Measurements from ENCODE around the gene SEM1. TPM values are rescaled to one million over a fixed set of nuclear protein-coding genes. Genes with fewer than 3 reads are reported as not detected.

Gene SEM1
- total RNA-seq, 2 experiments from 2014 or later = 17.4 to 18.2 TPM

- H3K27me3 ChIP-seq (ENCODE audit: control insufficient read depth in 1 of 2, insufficient read depth in 2 of 2, low read length in 2 of 2) = no peaks in the 10 kb centered on the region
- CTCF ChIA-PET = no interaction called here
- H3K27ac ChIP-seq (ENCODE audit: low read depth in 1 of 2, low read length in 2 of 2) = no peak overlapping the region
- H3K36me3 Mint-ChIP-seq (ENCODE audit: low read depth) = peaks cover 54% of the 10 kb centered on the region
- H3K9me3 ChIP-seq (ENCODE audit: control insufficient read depth in 1 of 2, insufficient read depth in 1 of 2, low read length in 2 of 2) = no peaks in the 10 kb centered on the region
- H3K27me3 Mint-ChIP-seq = no peaks in the 10 kb centered on the region
- ATAC-seq (ENCODE audit: poor library complexity) (no peak), DNase-seq (no peak)
- H3K4me1 ChIP-seq (ENCODE audit: insufficient read depth, low read length) = no peaks in the 10 kb centered on the region
- peaks cover 15% of the 10 kb centered on the region for H3K36me3 ChIP-seq (ENCODE audit: insufficient read depth, low read length)
- H3K27ac Mint-ChIP-seq = no peak overlapping the region
- no peaks in the 10 kb centered on the region for H3K9me3 Mint-ChIP-seq
- no peaks in the 10 kb centered on the region for H3K4me1 Mint-ChIP-seq (ENCODE audit: low read depth)
- no peak for TF ChIP-seq CTCF (IDR thresholded peaks at IDR 0.05)
- H3K4me3 ChIP-seq (ENCODE audit: low read length) = no peak overlapping the region
- H3K4me3 Mint-ChIP-seq = no peak overlapping the region
- POLR2A ChIA-PET = no interaction called here
- intact Hi-C loops (cut with DNase I, micrococcal nuclease) = no loop called here
Observed at GRCh38 chr7:96670338-96671289, 39.0 kb downstream of the SEM1 start.

- H3K9me3 Mint-ChIP-seq = no peaks in the 10 kb centered on the region
- ChIA-PET POLR2A (no interaction called here), CTCF (no interaction called here)
- DNase-seq (no peak), ATAC-seq (ENCODE audit: poor library complexity) (no peak)
- no peaks in the 10 kb centered on the region for H3K4me1 ChIP-seq (ENCODE audit: insufficient read depth, low read length)
- H3K36me3 Mint-ChIP-seq (ENCODE audit: low read depth) = peaks cover 57% of the 10 kb centered on the region
- TF ChIP-seq CTCF (IDR thresholded peaks at IDR 0.05) = no peak
- H3K9me3 ChIP-seq (ENCODE audit: control insufficient read depth in 1 of 2, insufficient read depth in 1 of 2, low read length in 2 of 2) = no peaks in the 10 kb centered on the region
- no peaks in the 10 kb centered on the region for H3K27me3 ChIP-seq (ENCODE audit: control insufficient read depth in 1 of 2, insufficient read depth in 2 of 2, low read length in 2 of 2)
- peaks cover 4% of the 10 kb centered on the region for H3K4me1 Mint-ChIP-seq (ENCODE audit: low read depth)
- intact Hi-C loops (cut with DNase I, micrococcal nuclease) = no loop called here
- no peak overlapping the region for H3K27ac ChIP-seq (ENCODE audit: low read depth in 1 of 2, low read length in 2 of 2)
- H3K4me3 ChIP-seq (ENCODE audit: low read length) = no peak overlapping the region
- no peak overlapping the region for H3K4me3 Mint-ChIP-seq
- H3K27me3 Mint-ChIP-seq = no peaks in the 10 kb centered on the region
- peaks cover 15% of the 10 kb centered on the region for H3K36me3 ChIP-seq (ENCODE audit: insufficient read depth, low read length)
- no peak overlapping the region for H3K27ac Mint-ChIP-seq
Observed at GRCh38 chr7:96669812-96670211, 39.8 kb downstream of the SEM1 start.

- H3K36me3 ChIP-seq (ENCODE audit: insufficient read depth, low read length) = peaks cover 7% of the 10 kb centered on the region
- H3K4me1 Mint-ChIP-seq (ENCODE audit: low read depth) = peaks cover 25% of the 10 kb centered on the region
- intact Hi-C loops (cut with DNase I, micrococcal nuclease) = no loop called here
Observed at GRCh38 chr7:96667026-96667425, 42.6 kb downstream of the SEM1 start.

More at GRCh38 chr7:96667026-96667425, 42.6 kb downstream of the SEM1 start:
- Histone ChIP-seq H3K9me3 (ENCODE audit: control insufficient read depth in 1 of 2, insufficient read depth in 1 of 2, low read length in 2 of 2) (no peaks in the 10 kb centered on the region), H3K27me3 (ENCODE audit: control insufficient read depth in 1 of 2, insufficient read depth in 2 of 2, low read length in 2 of 2) (no peaks in the 10 kb centered on the region), H3K27ac (ENCODE audit: low read depth in 1 of 2, low read length in 2 of 2) (no peak overlapping the region), H3K4me1 (ENCODE audit: insufficient read depth, low read length) (peaks cover 7% of the 10 kb centered on the region), H3K4me3 (ENCODE audit: low read length) (no peak overlapping the region)
- no peak for DNase-seq
- CTCF ChIA-PET = no interaction called here
- Mint-ChIP-seq H3K27ac (no peak overlapping the region), H3K36me3 (ENCODE audit: low read depth) (peaks cover 47% of the 10 kb centered on the region), H3K27me3 (no peaks in the 10 kb centered on the region), H3K9me3 (no peaks in the 10 kb centered on the region), H3K4me3 (no peak overlapping the region)
- TF ChIP-seq CTCF (IDR thresholded peaks at IDR 0.05) = no peak
- POLR2A ChIA-PET = no interaction called here
- no peak for ATAC-seq (ENCODE audit: poor library complexity)

Measured in CD4-positive, alpha-beta T cell (primary cell).